Peyer's patch (tissue), 4 donors: Measurements from ENCODE around the gene TAF1B.

Experiments
- POLR2A ChIP-seq, 2 donors: fragments of 450-650 bp; IDR thresholded peaks; one replicate each; pipeline ENCODE4 v1.5.1; 2017; ENCODE audit warnings: antibody characterized with exemption in 2 of 2, mild to moderate bottlenecking in 2 of 2, moderate library complexity in 2 of 2
- TF ChIP-seq, protein P1 (sequence below), 6 experiments: fragments of 450-650 bp in 4 of 6; fragments of 200-600 bp in 2 of 6; sonication (generic) in 1 of 6; IDR thresholded peaks; one replicate each; pipeline ENCODE4 v1.5.1; 2017 to 2019; ENCODE audit warnings: antibody characterized with exemption in 6 of 6, mild to moderate bottlenecking in 3 of 6, moderate library complexity in 1 of 6

DNA sequence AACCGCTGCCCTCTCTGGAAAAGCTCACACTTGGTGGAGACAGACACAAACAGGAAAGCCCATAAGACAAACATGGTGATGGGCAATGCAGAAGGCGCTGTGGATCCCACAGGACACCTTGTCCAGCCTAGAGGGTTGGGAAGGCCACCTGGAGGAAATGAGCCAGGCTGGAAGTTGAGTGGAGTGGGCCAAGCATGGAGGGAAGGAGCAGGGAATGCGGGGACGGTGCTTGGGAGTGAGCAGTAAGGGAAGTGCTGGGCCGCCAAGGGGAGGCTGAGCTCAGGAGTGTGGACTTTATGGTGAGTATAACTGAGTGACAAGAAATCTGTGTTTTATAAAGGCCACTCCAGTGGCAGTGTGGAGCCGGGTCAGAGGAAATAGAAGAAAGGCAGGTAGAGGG is 105.4 kb downstream of the TAF1B start:
- TF ChIP-seq, protein P1, sequence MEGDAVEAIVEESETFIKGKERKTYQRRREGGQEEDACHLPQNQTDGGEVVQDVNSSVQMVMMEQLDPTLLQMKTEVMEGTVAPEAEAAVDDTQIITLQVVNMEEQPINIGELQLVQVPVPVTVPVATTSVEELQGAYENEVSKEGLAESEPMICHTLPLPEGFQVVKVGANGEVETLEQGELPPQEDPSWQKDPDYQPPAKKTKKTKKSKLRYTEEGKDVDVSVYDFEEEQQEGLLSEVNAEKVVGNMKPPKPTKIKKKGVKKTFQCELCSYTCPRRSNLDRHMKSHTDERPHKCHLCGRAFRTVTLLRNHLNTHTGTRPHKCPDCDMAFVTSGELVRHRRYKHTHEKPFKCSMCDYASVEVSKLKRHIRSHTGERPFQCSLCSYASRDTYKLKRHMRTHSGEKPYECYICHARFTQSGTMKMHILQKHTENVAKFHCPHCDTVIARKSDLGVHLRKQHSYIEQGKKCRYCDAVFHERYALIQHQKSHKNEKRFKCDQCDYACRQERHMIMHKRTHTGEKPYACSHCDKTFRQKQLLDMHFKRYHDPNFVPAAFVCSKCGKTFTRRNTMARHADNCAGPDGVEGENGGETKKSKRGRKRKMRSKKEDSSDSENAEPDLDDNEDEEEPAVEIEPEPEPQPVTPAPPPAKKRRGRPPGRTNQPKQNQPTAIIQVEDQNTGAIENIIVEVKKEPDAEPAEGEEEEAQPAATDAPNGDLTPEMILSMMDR (IDR thresholded peaks at IDR 0.05) = no peak
- TF ChIP-seq POLR2A (IDR thresholded peaks at IDR 0.05) = no peak
